Fibroblast of skin of right quadriceps (primary cell): ENCODE results near the gene SLC39A11.
A peak's percentile ranks its signal among the peaks of the same experiment; 100 is the strongest.
"Not testable (repeated sequence)": the region's sequence is repeated elsewhere in the genome, so short reads cannot be mapped to it uniquely, and the experiment has no call there.

Experiments
- DNase-seq: peaks from one replicate; pipeline ENCODE4 v3.0.0-alpha.2; 2013

Gene SLC39A11

GRCh38 chr17:72940496-72940895, 152.0 kb downstream of the SLC39A11 start:
- no peak for DNase-seq

- no peak for DNase-seq
These were observed 154.0 kb downstream of the SLC39A11 start for GRCh38 chr17:72938482-72938881.

GRCh38 chr17:72937707-72938106, 154.8 kb downstream of the SLC39A11 start:
- DNase-seq, result no peak

- DNase-seq, result not testable (repeated sequence)
These were observed 155.2 kb downstream of the SLC39A11 start for GRCh38 chr17:72937254-72937653.

- DNase-seq, result no peak
These were observed 156.5 kb downstream of the SLC39A11 start for GRCh38 chr17:72935984-72936383.

- DNase-seq, result no peak
These were observed 157.6 kb downstream of the SLC39A11 start for GRCh38 chr17:72934927-72935326.

- no peak for DNase-seq
These were observed 160.9 kb downstream of the SLC39A11 start for GRCh38 chr17:72931635-72932034.

GRCh38 chr17:72931163-72931562, 161.3 kb downstream of the SLC39A11 start:
- no peak for DNase-seq

- DNase-seq, result no peak
These were observed 162.5 kb downstream of the SLC39A11 start for GRCh38 chr17:72930031-72930430.

GRCh38 chr17:72928454-72929136, 163.9 kb downstream of the SLC39A11 start:
- no peak for DNase-seq

GRCh38 chr17:72927760-72928159, 164.7 kb downstream of the SLC39A11 start:
- no peak for DNase-seq

- no peak for DNase-seq
These were observed 165.3 kb downstream of the SLC39A11 start for GRCh38 chr17:72927146-72927545.

GRCh38 chr17:72926171-72926570, 166.3 kb downstream of the SLC39A11 start:
- DNase-seq, result no peak

GRCh38 chr17:72924196-72924595, 168.3 kb downstream of the SLC39A11 start:
- DNase-seq, result no peak

GRCh38 chr17:72922219-72922618, 170.3 kb downstream of the SLC39A11 start:
- no peak for DNase-seq

GRCh38 chr17:72921347-72922054, 171.0 kb downstream of the SLC39A11 start:
- DNase-seq, result no peak

GRCh38 chr17:72920513-72920912, 172.0 kb downstream of the SLC39A11 start:
- no peak for DNase-seq

GRCh38 chr17:72916991-72917390, 175.5 kb downstream of the SLC39A11 start:
- DNase-seq, result peak; percentile 22

- no peak for DNase-seq
These were observed 176.8 kb downstream of the SLC39A11 start for GRCh38 chr17:72915625-72916081.

GRCh38 chr17:72913142-72913682, 179.3 kb downstream of the SLC39A11 start:
- DNase-seq, result no peak

- DNase-seq, result no peak
These were observed 186.2 kb downstream of the SLC39A11 start for GRCh38 chr17:72906306-72906705.

- DNase-seq, result no peak
These were observed 189.0 kb downstream of the SLC39A11 start for GRCh38 chr17:72903522-72903921.

GRCh38 chr17:72901657-72902056, 190.8 kb downstream of the SLC39A11 start:
- no peak for DNase-seq

- DNase-seq, result no peak
These were observed 191.4 kb downstream of the SLC39A11 start for GRCh38 chr17:72901083-72901482.
